Measurements from ENCODE around the gene MAP7.

Gene MAP7

DNA sequence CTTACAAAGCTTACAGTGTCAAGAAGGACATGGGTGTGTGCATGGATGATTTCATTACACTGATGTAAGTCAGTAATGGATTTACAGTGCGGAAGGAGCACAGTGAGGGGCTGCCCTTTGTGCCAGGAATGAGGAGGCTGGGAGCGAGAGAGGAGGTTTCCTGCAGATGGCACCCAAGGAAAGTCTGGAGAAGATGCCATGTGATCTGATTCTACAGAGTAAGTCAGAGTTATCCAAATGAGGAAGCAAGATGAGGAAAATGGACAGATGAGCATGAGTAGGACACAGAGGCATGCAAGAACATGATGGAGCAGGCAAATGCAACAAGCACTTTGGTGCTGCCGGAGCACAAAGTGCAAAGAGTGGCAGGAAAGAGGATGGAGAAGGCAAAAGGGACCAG, 29.7 kb downstream of the MAP7 start:
- no peaks in the 10 kb centered on the region for H3K27me3 ChIP-seq (replicated peaks; ENCODE audit: insufficient read depth, low read length)
- DNase-seq: no peak
- no peak overlapping the region for H2AFZ ChIP-seq (ENCODE audit: low read length)
- no peak overlapping the region for H3K4me3 ChIP-seq (ENCODE audit: low read length)
- no peaks in the 10 kb centered on the region for H3K4me1 ChIP-seq (ENCODE audit: low read length)
- no peaks in the 10 kb centered on the region for H3K79me2 ChIP-seq (ENCODE audit: low read length)
- no peak overlapping the region for H3K4me2 ChIP-seq (ENCODE audit: low read depth, low read length)
- no peaks in the 10 kb centered on the region for H3K36me3 ChIP-seq (replicated peaks; ENCODE audit: insufficient read depth, low read length)
- no peak overlapping the region for H3K27ac ChIP-seq (ENCODE audit: low read length)
- H3K9me3 ChIP-seq (replicated peaks; ENCODE audit: insufficient read depth, low read length): no peaks in the 10 kb centered on the region
- no peak overlapping the region for H3K9ac ChIP-seq (ENCODE audit: low read length)
- H3F3A ChIP-seq (ENCODE audit: insufficient read depth, low read length): no peaks in the 10 kb centered on the region
- TF ChIP-seq EZH2phosphoT487 (IDR thresholded peaks at IDR 0.05; ENCODE audit: low read length): no peak
- no peak for TF ChIP-seq EZH2 (optimal IDR thresholded peaks at IDR 0.05; ENCODE audit: low read depth, low read length)
- TF ChIP-seq, protein P1, sequence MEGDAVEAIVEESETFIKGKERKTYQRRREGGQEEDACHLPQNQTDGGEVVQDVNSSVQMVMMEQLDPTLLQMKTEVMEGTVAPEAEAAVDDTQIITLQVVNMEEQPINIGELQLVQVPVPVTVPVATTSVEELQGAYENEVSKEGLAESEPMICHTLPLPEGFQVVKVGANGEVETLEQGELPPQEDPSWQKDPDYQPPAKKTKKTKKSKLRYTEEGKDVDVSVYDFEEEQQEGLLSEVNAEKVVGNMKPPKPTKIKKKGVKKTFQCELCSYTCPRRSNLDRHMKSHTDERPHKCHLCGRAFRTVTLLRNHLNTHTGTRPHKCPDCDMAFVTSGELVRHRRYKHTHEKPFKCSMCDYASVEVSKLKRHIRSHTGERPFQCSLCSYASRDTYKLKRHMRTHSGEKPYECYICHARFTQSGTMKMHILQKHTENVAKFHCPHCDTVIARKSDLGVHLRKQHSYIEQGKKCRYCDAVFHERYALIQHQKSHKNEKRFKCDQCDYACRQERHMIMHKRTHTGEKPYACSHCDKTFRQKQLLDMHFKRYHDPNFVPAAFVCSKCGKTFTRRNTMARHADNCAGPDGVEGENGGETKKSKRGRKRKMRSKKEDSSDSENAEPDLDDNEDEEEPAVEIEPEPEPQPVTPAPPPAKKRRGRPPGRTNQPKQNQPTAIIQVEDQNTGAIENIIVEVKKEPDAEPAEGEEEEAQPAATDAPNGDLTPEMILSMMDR (IDR thresholded peaks at IDR 0.05; ENCODE audit: low read length): no peak
- no peaks in the 10 kb centered on the region for H3K9me2 ChIP-seq (replicated peaks; ENCODE audit: insufficient read depth, low read length)
- H4K20me1 ChIP-seq (ENCODE audit: insufficient read depth, low read length): no peaks in the 10 kb centered on the region

DNA sequence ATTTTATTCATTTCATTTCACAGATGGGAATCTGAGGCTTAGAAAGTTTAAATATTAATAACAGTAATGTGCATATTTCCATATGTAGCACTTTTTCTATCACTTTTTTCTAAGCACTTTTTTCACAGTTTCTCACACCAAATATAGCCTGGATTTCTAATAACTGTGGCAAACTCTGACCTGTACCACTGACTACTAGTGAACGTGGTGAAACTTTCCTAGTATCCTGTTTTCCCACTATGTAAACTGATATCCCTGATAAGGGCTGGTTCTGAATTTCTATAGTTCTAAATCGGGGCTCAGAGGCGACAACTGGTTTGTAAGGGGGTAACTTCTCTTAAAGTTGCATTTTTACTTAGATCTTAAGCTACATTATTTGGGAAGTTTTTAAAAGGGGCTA, 32.6 kb downstream of the MAP7 start:
- Histone ChIP-seq H3K9me2 (replicated peaks; ENCODE audit: insufficient read depth, low read length) (no peaks in the 10 kb centered on the region), H3K4me1 (ENCODE audit: low read length) (no peaks in the 10 kb centered on the region), H2AFZ (ENCODE audit: low read length) (no peak overlapping the region), H3K9ac (ENCODE audit: low read length) (no peak overlapping the region), H3K9me3 (replicated peaks; ENCODE audit: insufficient read depth, low read length) (no peaks in the 10 kb centered on the region), H3K27me3 (replicated peaks; ENCODE audit: insufficient read depth, low read length) (no peaks in the 10 kb centered on the region), H3K79me2 (ENCODE audit: low read length) (no peaks in the 10 kb centered on the region), H3K36me3 (replicated peaks; ENCODE audit: insufficient read depth, low read length) (no peaks in the 10 kb centered on the region), H4K20me1 (ENCODE audit: insufficient read depth, low read length) (no peaks in the 10 kb centered on the region), H3K4me2 (ENCODE audit: low read depth, low read length) (no peak overlapping the region), H3K4me3 (ENCODE audit: low read length) (no peak overlapping the region), H3F3A (ENCODE audit: insufficient read depth, low read length) (no peaks in the 10 kb centered on the region), H3K27ac (ENCODE audit: low read length) (no peak overlapping the region)
- TF ChIP-seq, protein P1 (IDR thresholded peaks at IDR 0.05; ENCODE audit: low read length): no peak
- TF ChIP-seq EZH2 (optimal IDR thresholded peaks at IDR 0.05; ENCODE audit: low read depth, low read length): no peak
- no peak for TF ChIP-seq EZH2phosphoT487 (IDR thresholded peaks at IDR 0.05; ENCODE audit: low read length)
- no peak for DNase-seq

DNA sequence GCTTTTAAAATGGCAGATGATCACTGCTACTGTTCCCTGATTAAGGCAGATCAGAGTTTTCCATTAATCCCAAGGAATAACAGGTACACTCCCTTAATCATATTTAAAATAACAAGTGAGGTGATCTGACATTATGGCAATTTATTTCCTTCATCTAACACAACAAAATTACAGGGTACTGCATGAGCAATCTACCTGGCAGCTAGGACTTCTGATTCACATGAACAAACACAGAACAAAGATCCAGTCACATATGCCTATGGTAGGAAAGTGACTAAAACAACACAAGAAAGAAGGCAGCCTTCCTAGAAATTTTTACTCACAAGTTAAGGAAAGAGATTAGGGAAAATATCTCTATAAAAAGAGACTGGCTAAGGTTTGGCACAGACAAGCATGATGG, 33.2 kb downstream of the MAP7 start:
- TF ChIP-seq, protein P1 (IDR thresholded peaks at IDR 0.05; ENCODE audit: low read length): no peak
- TF ChIP-seq EZH2phosphoT487 (IDR thresholded peaks at IDR 0.05; ENCODE audit: low read length): no peak
- no peak for TF ChIP-seq EZH2 (optimal IDR thresholded peaks at IDR 0.05; ENCODE audit: low read depth, low read length)
- Histone ChIP-seq H3K9me2 (replicated peaks; ENCODE audit: insufficient read depth, low read length) (no peaks in the 10 kb centered on the region), H3K4me2 (ENCODE audit: low read depth, low read length) (no peak overlapping the region), H4K20me1 (ENCODE audit: insufficient read depth, low read length) (no peaks in the 10 kb centered on the region), H2AFZ (ENCODE audit: low read length) (no peak overlapping the region), H3K4me3 (ENCODE audit: low read length) (no peak overlapping the region), H3K36me3 (replicated peaks; ENCODE audit: insufficient read depth, low read length) (no peaks in the 10 kb centered on the region), H3K27me3 (replicated peaks; ENCODE audit: insufficient read depth, low read length) (no peaks in the 10 kb centered on the region), H3K4me1 (ENCODE audit: low read length) (no peaks in the 10 kb centered on the region), H3K9ac (ENCODE audit: low read length) (no peak overlapping the region), H3K27ac (ENCODE audit: low read length) (no peak overlapping the region), H3F3A (ENCODE audit: insufficient read depth, low read length) (no peaks in the 10 kb centered on the region), H3K9me3 (replicated peaks; ENCODE audit: insufficient read depth, low read length) (no peaks in the 10 kb centered on the region), H3K79me2 (ENCODE audit: low read length) (no peaks in the 10 kb centered on the region)
- no peak for DNase-seq

Measured in MM.1S (cell line).